Thyroid gland (tissue), 4 donors: ENCODE data around the gene COL12A1. TPM values are rescaled to one million over a fixed set of nuclear protein-coding genes. Genes with fewer than 3 reads are reported as not detected.
A peak's percentile ranks its signal among the peaks of the same experiment; 100 is the strongest.

Experiments
- DNase-seq, 2 donors: peaks; one replicate each; pipeline ENCODE4 v3.0.0-alpha.2; 2019
- H3K27ac ChIP-seq, 3 donors: fragments of 200-600 bp; sonication (generic); 1 replicate in 2 of 3; 2 replicates in 1 of 3; pipeline ENCODE4 v1.5.1; 2016 to 2019; ENCODE audit warnings: mild to moderate bottlenecking in 1 of 3, moderate library complexity in 1 of 3
- H3K27me3 ChIP-seq: fragments of 200-600 bp; sonication (generic); one replicate; pipeline ENCODE4 v1.5.1; 2019
- H3K36me3 ChIP-seq, 2 donors: fragments of 200-600 bp; sonication (generic); one replicate each; pipeline ENCODE4 v1.5.1; 2016 to 2019
- H3K4me1 ChIP-seq, 2 donors: fragments of 200-600 bp; sonication (generic); one replicate each; pipeline ENCODE4 v1.5.1; 2017 to 2019
- H3K4me3 ChIP-seq, 3 donors: fragments of 200-600 bp; sonication (generic); replicated peaks in 1 of 3; 1 replicate in 2 of 3; 2 replicates in 1 of 3; pipeline ENCODE4 v1.5.1; 2016; ENCODE audit warnings: mild to moderate bottlenecking in 1 of 3
- H3K9me3 ChIP-seq: fragments of 200-600 bp; sonication (generic); one replicate; pipeline ENCODE4 v1.5.1; 2017
- POLR2A ChIP-seq, 2 donors: fragments of 450-650 bp; IDR thresholded peaks; one replicate each; pipeline ENCODE4 v1.6.1; 2017; ENCODE audit warnings: antibody characterized with exemption in 2 of 2, mild to moderate bottlenecking in 2 of 2, moderate library complexity in 1 of 2
- WGBS, 2 donors: methylation state at CpG; one replicate each; pipeline ENCODE4 v1.1.5; 2017; 5-methylcytosine and 5-hydroxymethylcytosine counted together
- intact Hi-C: fragments of 100-400 bp; cut with DNase I; formaldehyde crosslinking; loops from one replicate; pipeline ENCODE4 v1.15.1; 2023
- total RNA-seq, 4 donors: library from RNA; depleted of rRNA; stranded (reverse); fragments of >200 nt; gene quantifications; one replicate each; pipeline ENCODE4 v1.2.3, GENCODE V29; 2016
- TF ChIP-seq, protein P1 (sequence below), 6 experiments: fragments of 200-600 bp in 3 of 6; fragments of 450-650 bp in 3 of 6; sonication (generic) in 3 of 6; IDR thresholded peaks; one replicate each; pipeline ENCODE4 v1.5.1; 2016 to 2019; ENCODE audit warnings: antibody characterized with exemption in 6 of 6, mild to moderate bottlenecking in 2 of 6, inconsistent platforms in 1 of 6, moderate library complexity in 1 of 6

Gene COL12A1
- total RNA-seq, 4 donors from 2014 or later: 17.2 to 52.9 (median 27.0) TPM

DNA sequence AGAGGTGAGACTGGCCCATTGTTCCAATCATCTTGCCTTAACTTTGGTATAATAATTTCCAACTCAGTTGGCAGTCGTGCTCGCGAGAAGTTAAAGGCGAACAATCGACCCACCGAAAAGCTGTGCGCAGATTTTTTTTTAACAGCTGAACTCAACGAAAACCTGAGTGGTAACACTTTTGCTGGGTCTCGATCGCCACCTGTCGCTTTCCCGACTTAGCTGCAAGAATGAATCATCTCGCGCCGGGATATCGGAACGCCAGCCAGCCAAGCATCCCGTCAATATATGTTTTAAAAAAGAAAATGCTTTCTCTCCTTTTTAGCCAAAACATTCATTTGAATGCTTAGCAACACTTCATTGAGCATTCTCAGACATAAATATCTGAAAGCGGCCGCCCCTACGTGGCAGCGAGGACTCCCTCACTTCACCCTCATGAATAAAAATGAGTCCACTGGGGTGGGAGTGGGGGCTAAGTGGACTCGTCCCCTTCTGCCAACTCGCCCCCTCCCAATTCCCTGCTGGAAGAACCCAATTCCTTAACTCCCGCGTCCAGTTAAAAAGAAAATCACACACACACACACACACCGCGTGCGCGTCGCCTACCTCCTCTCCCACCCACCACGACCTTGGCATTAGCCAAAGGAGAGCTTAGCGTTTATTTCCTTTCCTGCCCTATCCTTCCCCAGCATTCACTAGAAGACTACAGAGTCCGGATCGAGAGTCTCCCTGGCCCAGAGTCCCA, 1.5 kb downstream of the COL12A1 start:
- peak overlapping the region in 2 of 3 donors; percentile 60 to 67 for H3K27ac ChIP-seq
- 3 to 4% methylated on average over 34 to 35 of the region's 35 CpGs for WGBS, 2 donors
- intact Hi-C loops: no loop called here
- no peaks in the 10 kb centered on the region for H3K27me3 ChIP-seq
- peak; percentile 70 to 82 for DNase-seq
- peaks cover 28 to 54% of the 10 kb centered on the region in 2 donors for H3K4me1 ChIP-seq
- no peaks in the 10 kb centered on the region for H3K36me3 ChIP-seq
- H3K4me3 ChIP-seq: peak overlapping the region in 1 of 3 donors; percentile 41
- no peaks in the 10 kb centered on the region for H3K9me3 ChIP-seq
- TF ChIP-seq POLR2A (IDR thresholded peaks at IDR 0.05): no peak
- TF ChIP-seq, protein P1, sequence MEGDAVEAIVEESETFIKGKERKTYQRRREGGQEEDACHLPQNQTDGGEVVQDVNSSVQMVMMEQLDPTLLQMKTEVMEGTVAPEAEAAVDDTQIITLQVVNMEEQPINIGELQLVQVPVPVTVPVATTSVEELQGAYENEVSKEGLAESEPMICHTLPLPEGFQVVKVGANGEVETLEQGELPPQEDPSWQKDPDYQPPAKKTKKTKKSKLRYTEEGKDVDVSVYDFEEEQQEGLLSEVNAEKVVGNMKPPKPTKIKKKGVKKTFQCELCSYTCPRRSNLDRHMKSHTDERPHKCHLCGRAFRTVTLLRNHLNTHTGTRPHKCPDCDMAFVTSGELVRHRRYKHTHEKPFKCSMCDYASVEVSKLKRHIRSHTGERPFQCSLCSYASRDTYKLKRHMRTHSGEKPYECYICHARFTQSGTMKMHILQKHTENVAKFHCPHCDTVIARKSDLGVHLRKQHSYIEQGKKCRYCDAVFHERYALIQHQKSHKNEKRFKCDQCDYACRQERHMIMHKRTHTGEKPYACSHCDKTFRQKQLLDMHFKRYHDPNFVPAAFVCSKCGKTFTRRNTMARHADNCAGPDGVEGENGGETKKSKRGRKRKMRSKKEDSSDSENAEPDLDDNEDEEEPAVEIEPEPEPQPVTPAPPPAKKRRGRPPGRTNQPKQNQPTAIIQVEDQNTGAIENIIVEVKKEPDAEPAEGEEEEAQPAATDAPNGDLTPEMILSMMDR (IDR thresholded peaks at IDR 0.05): peak; percentile 49 to 84 (median 69)

DNA sequence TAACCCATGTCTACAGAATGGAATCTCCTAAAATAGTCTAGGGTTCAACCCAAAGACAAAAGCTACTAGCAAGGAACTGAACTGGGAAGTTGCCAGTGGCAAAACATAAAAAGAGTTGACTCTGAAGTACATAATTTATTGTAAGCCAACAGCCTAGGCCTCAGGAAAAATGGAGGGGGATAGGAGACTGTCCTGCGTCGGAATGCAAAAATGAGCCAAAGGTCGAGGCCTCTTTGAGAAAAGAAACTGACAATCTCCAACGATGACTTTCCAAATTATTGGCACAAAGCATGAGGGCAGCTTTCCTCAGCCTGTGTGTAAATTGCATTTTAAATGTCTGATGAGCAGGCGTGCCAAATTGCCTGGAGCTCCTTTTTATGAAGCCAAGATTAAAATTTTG, 2.1 kb downstream of the COL12A1 start:
- peaks cover 27 to 53% of the 10 kb centered on the region in 2 donors for H3K4me1 ChIP-seq
- no peak for TF ChIP-seq POLR2A (IDR thresholded peaks at IDR 0.05)
- TF ChIP-seq, protein P1 (IDR thresholded peaks at IDR 0.05): no peak
- 59 to 70% methylated on average over 5 of the region's 5 CpGs for WGBS, 2 donors
- intact Hi-C loops: no loop called here
- DNase-seq: no peak
- H3K4me3 ChIP-seq: no peak overlapping the region
- H3K9me3 ChIP-seq: no peaks in the 10 kb centered on the region
- peak overlapping the region in 1 of 3 donors; percentile 67 for H3K27ac ChIP-seq
- H3K36me3 ChIP-seq: no peaks in the 10 kb centered on the region
- no peaks in the 10 kb centered on the region for H3K27me3 ChIP-seq

DNA sequence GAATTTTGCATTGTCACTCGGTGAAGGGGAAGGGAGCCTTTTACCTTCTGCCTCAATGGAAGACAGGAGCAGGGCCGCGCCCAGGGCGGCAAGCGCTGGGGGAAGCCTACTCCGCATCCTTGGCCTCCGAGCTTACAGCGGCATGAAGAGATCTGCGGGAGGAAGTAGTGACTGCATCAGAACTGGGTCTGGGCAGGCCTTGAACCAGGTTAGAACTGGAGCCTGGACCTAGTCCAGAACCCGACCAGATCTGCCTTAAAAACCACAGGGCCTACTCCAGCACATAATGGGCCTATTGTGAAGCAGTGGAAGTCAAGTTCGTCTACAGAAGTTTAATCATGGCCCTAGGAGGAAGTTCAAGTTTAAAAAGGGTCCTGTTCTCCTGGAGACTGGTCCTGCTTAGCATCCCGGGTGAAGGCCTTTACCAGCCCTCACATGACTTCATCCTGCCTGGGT, 3.1 kb downstream of the COL12A1 start:
- TF ChIP-seq POLR2A (IDR thresholded peaks at IDR 0.05): no peak
- TF ChIP-seq, protein P1 (IDR thresholded peaks at IDR 0.05): no peak
- WGBS, 2 donors: 57 to 67% methylated on average over 12 of the region's 12 CpGs
- no peak overlapping the region for H3K4me3 ChIP-seq
- H3K9me3 ChIP-seq: no peaks in the 10 kb centered on the region
- no peaks in the 10 kb centered on the region for H3K36me3 ChIP-seq
- DNase-seq: no peak
- H3K27me3 ChIP-seq: no peaks in the 10 kb centered on the region
- H3K27ac ChIP-seq: peak overlapping the region in 1 of 3 donors; percentile 20
- peaks cover 20 to 44% of the 10 kb centered on the region in 2 donors for H3K4me1 ChIP-seq
- intact Hi-C loops: no loop called here

DNA sequence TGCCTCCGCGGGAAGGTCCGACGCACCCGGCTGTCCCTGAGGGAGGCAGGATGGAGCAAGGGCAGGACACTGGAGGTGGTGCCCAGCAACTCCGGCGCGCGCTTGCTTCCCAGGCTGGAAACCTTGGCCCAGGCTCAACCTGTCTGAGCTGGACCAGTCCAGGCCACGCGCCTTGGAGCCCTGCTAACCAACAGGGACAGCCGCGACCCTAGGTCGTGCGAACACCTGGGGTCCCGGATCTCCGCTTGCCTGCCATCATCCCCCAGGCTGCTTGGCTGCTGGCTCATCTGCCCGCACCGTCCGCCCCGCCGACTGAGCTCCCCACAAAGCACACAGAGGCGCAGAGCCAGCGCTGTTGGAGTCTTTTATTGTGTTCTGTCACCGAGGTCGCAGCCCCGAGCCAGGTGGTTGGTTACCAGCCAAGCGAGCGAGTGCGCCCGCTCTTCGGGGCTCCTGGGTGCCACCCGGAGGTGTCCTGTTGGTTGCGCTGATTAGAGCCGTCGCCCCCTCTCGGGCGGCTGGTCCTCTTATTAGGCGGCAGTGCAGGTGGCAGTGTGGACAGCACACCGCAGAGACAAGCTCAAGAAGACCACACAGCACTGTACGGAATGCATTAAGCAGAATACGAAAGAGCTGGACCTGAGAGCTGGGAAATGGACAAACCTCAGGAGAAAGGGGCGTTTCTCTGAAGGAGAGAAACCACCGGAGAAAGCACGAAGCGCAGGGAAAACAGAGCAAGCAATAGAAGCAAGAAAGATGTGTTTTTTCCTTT, 3.8 kb downstream of the COL12A1 start:
- TF ChIP-seq, protein P1 (IDR thresholded peaks at IDR 0.05): peak in 2 of 6 experiments; percentile 20 to 27
- TF ChIP-seq POLR2A (IDR thresholded peaks at IDR 0.05): no peak
- Histone ChIP-seq H3K27me3 (no peaks in the 10 kb centered on the region), H3K4me3 (peak overlapping the region in 2 of 3 donors; percentile 25 to 28), H3K9me3 (no peaks in the 10 kb centered on the region), H3K27ac (peak overlapping the region in 1 of 3 donors; percentile 18), H3K4me1 (peaks cover 16 to 38% of the 10 kb centered on the region in 2 donors), H3K36me3 (no peaks in the 10 kb centered on the region)
- peak; percentile 45 to 64 for DNase-seq
- WGBS, 2 donors: 15 to 18% methylated on average over 20 to 24 of the region's 46 CpGs
- intact Hi-C loops: no loop called here
